GM18867 (cell line): ENCODE data around the gene PLCD3.

Experiments
- ATAC-seq: cut with Tn5 transposase; IDR thresholded peaks from one replicate; pipeline ENCODE4 v1.9.1; 2021; ENCODE audit warnings: mild to moderate bottlenecking, moderate library complexity; ENCODE audit not compliant: unreplicated experiment

Gene PLCD3

GRCh38 chr17:45104497-45104896 lies 27.8 kb downstream of the PLCD3 start:
- no peak for ATAC-seq

DNA sequence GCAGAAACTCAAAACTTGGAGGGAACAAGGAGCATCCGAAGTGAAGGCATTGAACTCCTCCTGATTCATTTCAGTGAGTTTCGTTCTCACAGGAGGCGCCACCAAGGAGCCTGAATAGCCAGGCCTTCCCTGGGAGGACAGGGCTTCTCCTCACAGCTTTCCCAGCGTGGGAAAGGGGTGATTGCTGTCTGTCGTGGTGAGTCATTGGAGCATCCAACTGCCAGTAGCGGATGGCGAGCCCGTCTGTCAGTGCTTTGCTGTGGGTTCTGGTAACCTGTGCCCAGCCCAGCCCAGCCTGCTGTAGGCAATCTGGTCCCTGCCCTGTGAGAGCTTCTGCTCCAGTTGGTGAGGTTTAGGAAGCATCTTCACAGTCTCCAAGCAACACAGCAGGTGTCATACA lies 28.3 kb downstream of the PLCD3 start:
- no peak for ATAC-seq

GRCh38 chr17:45103269-45103795 lies 29.0 kb downstream of the PLCD3 start:
- no peak for ATAC-seq

DNA sequence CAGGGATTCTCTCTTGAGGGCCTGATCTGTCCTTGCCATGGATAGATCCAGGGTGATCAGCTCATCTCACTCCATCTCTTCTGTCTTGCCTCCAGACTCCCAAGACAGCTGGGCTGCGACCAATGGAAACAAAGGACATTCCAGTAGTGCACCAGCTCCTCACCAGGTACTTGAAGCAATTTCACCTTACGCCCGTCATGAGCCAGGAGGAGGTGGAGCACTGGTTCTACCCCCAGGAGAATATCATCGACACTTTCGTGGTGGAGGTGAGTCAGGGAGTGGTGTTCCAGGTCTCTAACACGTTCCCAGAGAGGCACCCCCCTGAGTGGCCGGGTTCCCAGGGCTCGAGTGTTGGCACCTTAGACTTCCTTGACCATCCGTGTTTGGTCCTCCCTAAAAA lies 29.5 kb downstream of the PLCD3 start:
- no peak for ATAC-seq

- ATAC-seq: no peak
These were observed 30.2 kb downstream of the PLCD3 start for GRCh38 chr17:45101883-45102811.

GRCh38 chr17:45101546-45101882 lies 30.8 kb downstream of the PLCD3 start:
- no peak for ATAC-seq

GRCh38 chr17:45098869-45099616 lies 33.3 kb downstream of the PLCD3 start:
- ATAC-seq: no peak

- no peak for ATAC-seq
These were observed 34.0 kb downstream of the PLCD3 start for GRCh38 chr17:45098081-45098868.

DNA sequence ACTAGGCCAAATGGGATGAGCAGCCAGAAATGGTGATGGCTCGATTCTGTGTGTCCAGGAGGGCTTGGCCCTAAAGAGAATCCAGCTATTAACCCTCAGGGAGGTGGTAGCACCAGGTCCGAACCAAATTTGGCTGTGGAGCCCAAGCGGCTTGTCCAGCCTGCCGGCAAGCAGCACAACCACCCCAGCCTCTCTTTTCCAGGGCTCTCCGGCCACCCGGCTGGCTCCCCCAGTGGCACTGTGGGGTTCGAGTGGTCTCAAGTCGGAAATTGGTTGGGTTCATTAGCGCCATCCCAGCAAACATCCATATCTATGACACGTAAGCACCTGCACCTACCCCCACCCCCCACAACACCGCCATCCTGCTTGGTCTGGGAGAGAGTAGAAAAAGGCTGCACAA lies 35.4 kb downstream of the PLCD3 start:
- no peak for ATAC-seq

- ATAC-seq: no peak
These were observed 36.2 kb downstream of the PLCD3 start for GRCh38 chr17:45096141-45096540.

DNA sequence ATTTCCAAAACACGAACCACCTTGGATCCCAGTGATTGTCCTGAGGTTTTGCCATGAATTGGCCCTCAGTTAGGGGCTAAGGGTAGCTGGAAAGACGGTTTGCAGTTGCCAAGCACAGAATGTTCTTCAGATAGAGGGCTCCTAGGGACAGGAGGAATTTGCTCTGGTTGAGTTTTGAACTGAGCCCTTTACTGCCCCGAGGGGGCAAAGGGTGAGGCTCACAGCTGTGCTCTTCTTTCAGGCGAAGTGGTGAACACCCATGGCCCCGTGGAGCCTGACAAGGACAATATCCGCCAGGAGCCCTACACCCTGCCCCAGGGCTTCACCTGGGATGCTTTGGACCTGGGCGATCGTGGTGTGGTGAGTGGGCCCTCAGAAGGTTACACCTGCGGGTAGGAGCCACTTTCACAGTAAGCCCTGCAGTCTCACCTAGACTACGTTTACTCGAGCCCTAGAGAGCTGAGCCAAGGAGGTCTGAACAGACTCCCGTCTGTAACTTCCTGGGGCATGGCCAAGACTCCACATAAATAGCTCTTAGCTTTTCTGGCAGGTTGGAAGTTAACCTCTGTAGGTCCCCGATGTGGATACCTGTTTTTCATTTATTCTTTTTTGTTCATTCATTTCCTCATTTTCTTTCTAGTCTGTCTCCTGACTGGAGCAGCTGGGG lies 38.7 kb downstream of the PLCD3 start:
- no peak for ATAC-seq

DNA sequence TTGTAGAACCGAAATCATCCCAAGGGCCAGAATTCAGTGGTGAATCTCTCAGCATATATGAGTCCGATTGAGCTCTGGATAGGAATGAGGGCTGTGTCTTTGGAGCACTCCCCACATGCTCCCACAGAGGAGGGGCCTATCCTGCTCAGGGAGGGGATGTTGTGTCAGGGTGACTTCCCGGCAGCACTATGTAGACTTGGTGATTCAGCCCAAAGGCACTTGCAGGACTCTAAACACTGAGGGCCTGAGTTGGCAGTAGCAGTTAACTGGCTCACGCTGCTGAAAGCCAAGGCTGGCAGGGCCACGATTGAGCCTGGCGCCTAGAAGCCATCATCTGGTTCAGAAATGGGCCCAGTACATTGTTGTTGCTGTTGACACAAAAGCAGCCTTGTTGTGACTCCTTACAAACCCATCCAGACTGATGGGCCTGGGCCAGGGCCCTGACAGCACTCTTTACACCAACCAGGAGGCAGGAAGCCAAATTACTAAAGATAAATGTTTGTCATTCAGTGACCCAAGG lies 39.3 kb downstream of the PLCD3 start:
- ATAC-seq: no peak

GRCh38 chr17:45091778-45092425 lies 40.4 kb downstream of the PLCD3 start:
- no peak for ATAC-seq

DNA sequence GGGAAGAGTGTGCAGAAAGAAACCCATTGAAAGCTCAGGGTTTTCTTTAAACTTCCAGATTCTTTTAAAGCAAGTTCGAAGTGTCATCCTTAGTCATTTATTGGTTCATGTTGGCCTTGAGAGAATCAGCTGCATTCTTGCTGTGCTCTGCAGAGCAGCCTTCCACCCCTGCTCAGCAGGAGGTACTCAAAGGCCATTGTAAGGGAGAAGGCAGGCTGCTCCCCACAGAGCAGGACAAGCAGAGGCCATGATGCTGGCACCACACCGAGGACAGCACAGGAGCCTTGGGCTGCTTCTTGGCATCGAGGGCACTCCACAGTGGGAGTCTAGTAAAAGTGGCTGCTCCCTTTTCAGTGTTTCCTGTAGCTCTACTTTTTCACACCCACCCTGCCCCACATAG lies 41.6 kb downstream of the PLCD3 start:
- ATAC-seq: no peak

GRCh38 chr17:45088741-45089140 lies 43.6 kb downstream of the PLCD3 start:
- no peak for ATAC-seq

DNA sequence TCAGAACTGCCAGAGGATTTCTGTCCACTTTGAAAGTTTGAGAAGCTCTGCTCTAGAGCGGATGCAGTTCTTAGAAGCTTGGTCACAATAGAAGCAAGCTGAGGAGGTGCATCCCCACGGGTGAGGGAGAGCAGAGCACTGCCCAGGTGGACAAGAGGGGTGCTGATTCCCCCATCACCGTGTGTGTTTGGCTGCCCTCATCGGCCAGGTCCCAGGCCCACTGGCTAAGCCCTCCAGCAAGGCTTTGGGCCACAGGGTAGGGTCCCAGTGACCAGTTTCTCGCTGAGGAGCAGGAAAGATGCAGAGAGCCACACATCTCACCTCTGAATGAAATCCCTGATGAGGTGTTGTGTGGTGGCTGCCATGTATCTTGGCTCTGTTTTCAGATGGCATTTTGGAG lies 44.3 kb downstream of the PLCD3 start:
- ATAC-seq: no peak

DNA sequence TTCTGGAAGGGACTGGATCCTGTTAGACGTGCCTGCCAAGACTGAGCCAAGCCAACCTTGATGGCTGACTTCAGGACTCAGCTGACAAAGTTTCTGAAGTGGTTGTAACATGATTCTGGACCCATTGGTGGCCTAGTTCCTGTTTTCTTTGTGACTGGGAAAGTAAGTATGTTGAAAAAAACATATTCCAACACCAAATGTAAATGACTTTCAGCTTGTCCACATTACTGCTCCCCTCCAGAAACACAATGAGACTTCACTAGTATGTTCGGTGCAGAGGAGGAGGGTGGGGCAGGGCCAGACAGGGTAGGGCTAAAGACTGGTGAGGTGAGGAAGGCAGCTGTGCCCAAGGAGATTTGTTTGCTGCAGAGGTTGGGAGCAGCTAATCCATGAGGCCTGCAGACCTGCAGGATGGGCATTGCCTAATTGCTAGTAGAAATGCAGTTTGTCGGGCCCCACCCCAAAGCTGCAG lies 44.8 kb downstream of the PLCD3 start:
- no peak for ATAC-seq

DNA sequence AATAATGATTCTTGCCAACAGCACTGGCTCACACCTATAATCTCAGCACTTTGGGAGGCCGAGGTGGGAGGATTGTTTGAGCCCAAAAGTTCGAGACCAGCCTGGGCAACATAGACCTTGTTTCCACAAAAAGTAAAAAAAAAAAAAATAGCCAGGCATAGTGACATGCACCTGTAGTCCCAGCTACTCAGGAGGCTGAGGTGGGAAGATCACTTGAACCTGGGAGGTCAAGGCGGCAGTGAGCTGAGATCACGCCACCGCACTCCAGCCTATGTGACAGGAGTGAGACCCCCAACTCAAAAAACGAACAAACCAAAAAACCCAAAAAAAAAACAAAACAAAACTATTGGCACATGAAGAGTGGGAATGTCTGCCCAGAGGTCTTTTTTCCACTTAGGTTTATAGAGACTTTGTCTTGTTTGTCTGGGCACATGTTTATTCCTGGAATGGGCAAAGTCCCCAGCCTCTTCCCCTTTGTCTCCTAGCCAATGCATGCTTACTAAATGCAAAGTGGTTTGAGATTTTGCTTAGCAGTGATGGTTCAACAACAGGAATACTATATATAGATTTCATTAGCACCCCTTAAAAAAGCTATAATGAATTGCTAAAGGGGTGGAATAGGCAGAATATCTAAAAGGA lies 45.3 kb downstream of the PLCD3 start:
- no peak for ATAC-seq

- ATAC-seq: no peak
These were observed 45.9 kb downstream of the PLCD3 start for GRCh38 chr17:45086391-45086790.
